Thymus (tissue), 11 donors: ENCODE results near the gene EBLN1. TPM values are rescaled to one million over a fixed set of nuclear protein-coding genes. Genes with fewer than 3 reads are reported as not detected.

Experiments
- DNase-seq, 9 donors: peaks; one replicate each; pipeline ENCODE4 v3.0.0-alpha.2; 2013; ENCODE audit warnings: low spot score in 9 of 9, low read depth in 6 of 9, missing footprints in 1 of 9
- H3K27ac ChIP-seq, 2 donors: one replicate each; pipeline ENCODE4 v1.5.1; 2013; ENCODE audit warnings: control low read depth in 1 of 2, low read depth in 1 of 2, low read length in 1 of 2, mild to moderate bottlenecking in 1 of 2, moderate library complexity in 1 of 2
- H3K27me3 ChIP-seq, 2 donors: one replicate each; pipeline ENCODE4 v1.5.1; 2013; ENCODE audit warnings: low read length in 1 of 2; ENCODE audit not compliant: control insufficient read depth in 2 of 2, insufficient read depth in 1 of 2
- H3K36me3 ChIP-seq, 2 donors: one replicate each; pipeline ENCODE4 v1.5.1; 2013; ENCODE audit warnings: low read length in 1 of 2, mild to moderate bottlenecking in 1 of 2, moderate library complexity in 1 of 2; ENCODE audit not compliant: control insufficient read depth in 2 of 2, insufficient read depth in 2 of 2
- H3K4me1 ChIP-seq, 2 donors: one replicate each; pipeline ENCODE4 v1.5.1; 2013; ENCODE audit warnings: low read length in 2 of 2; ENCODE audit not compliant: control insufficient read depth in 2 of 2, insufficient read depth in 2 of 2
- H3K4me3 ChIP-seq, 2 donors: one replicate each; pipeline ENCODE4 v1.5.1; 2013; ENCODE audit warnings: low read length in 2 of 2, control low read depth in 1 of 2, mild to moderate bottlenecking in 1 of 2
- H3K9me3 ChIP-seq, 2 donors: one replicate each; pipeline ENCODE4 v1.5.1; 2013; ENCODE audit warnings: low read length in 1 of 2, mild to moderate bottlenecking in 1 of 2; ENCODE audit not compliant: control insufficient read depth in 2 of 2, insufficient read depth in 1 of 2
- WGBS: extraction: QIAGEN DNeasy Blood & Tissue Kit; methylation state at CpG from one replicate; pipeline ENCODE4 v1.1.7; 2013; 5-methylcytosine and 5-hydroxymethylcytosine counted together
- polyA plus RNA-seq: library from polyadenylated mRNA; stranded (reverse); fragments of 200-250 nt; gene quantifications from one replicate; pipeline ENCODE4 v1.2.3, GENCODE V29; 2013
- total RNA-seq: library from RNA; stranded (reverse); fragments of 120-200 nt; gene quantifications from one replicate; pipeline ENCODE4 v1.2.4, GENCODE V29; 2013
- donor health status: healthy.

The EBLN1 gene
- total and polyA plus RNA-seq, 2 donors: 0.11 TPM; not detected in 1

GRCh38 chr10:22230158-22230833 lies 12.5 kb upstream of the EBLN1 start:
- Histone ChIP-seq H3K36me3 (no peaks in the 10 kb centered on the region), H3K4me1 (peaks cover 0 to 2% of the 10 kb centered on the region in 2 donors), H3K27ac (peak overlapping the region in 1 of 2 donors; percentile 94), H3K4me3 (peak overlapping the region; percentile 66 to 72), H3K9me3 (no peaks in the 10 kb centered on the region), H3K27me3 (no peaks in the 10 kb centered on the region)
- WGBS: under 1% methylated on average over 20 of the region's 20 CpGs
- DNase-seq: peak in 7 of 9 donors; percentile 42 to 84 (median 59)

GRCh38 chr10:22229802-22230157 lies 12.0 kb upstream of the EBLN1 start:
- Histone ChIP-seq H3K9me3 (no peaks in the 10 kb centered on the region), H3K36me3 (no peaks in the 10 kb centered on the region), H3K27me3 (no peaks in the 10 kb centered on the region), H3K4me1 (peaks cover 0 to 2% of the 10 kb centered on the region in 2 donors), H3K27ac (peak overlapping the region in 1 of 2 donors; percentile 94), H3K4me3 (peak overlapping the region; percentile 66 to 72)
- peak in 2 of 9 donors; percentile 10 to 42 for DNase-seq
- WGBS: 4% methylated on average over 6 of the region's 6 CpGs

GRCh38 chr10:22228943-22229801 lies 11.4 kb upstream of the EBLN1 start:
- Histone ChIP-seq H3K4me3 (peak overlapping the region; percentile 66 to 72), H3K27ac (peak overlapping the region; percentile 91 to 94), H3K9me3 (no peaks in the 10 kb centered on the region), H3K4me1 (peaks cover 0 to 2% of the 10 kb centered on the region in 2 donors), H3K36me3 (no peaks in the 10 kb centered on the region), H3K27me3 (no peaks in the 10 kb centered on the region)
- peak; percentile 64 to 93 (median 80) for DNase-seq
- WGBS: under 1% methylated on average over 65 of the region's 65 CpGs

GRCh38 chr10:22228167-22228938 lies 10.5 kb upstream of the EBLN1 start:
- peak in 1 of 9 donors; percentile 10 for DNase-seq
- H3K4me1 ChIP-seq: peaks cover 0 to 2% of the 10 kb centered on the region in 2 donors
- no peaks in the 10 kb centered on the region for H3K9me3 ChIP-seq
- peak overlapping the region in 1 of 2 donors; percentile 94 for H3K27ac ChIP-seq
- H3K36me3 ChIP-seq: no peaks in the 10 kb centered on the region
- H3K27me3 ChIP-seq: no peaks in the 10 kb centered on the region
- 65% methylated on average over 9 of the region's 9 CpGs for WGBS
- H3K4me3 ChIP-seq: peak overlapping the region; percentile 66 to 72

- Histone ChIP-seq H3K4me3 (no peak overlapping the region), H3K27me3 (no peaks in the 10 kb centered on the region), H3K4me1 (peaks cover 0 to 2% of the 10 kb centered on the region in 2 donors), H3K27ac (no peak overlapping the region), H3K36me3 (no peaks in the 10 kb centered on the region), H3K9me3 (no peaks in the 10 kb centered on the region)
- WGBS: 62% methylated on average over 2 of the region's 2 CpGs
- DNase-seq: no peak
These were observed 8.8 kb upstream of the EBLN1 start for GRCh38 chr10:22226599-22226998.

DNA sequence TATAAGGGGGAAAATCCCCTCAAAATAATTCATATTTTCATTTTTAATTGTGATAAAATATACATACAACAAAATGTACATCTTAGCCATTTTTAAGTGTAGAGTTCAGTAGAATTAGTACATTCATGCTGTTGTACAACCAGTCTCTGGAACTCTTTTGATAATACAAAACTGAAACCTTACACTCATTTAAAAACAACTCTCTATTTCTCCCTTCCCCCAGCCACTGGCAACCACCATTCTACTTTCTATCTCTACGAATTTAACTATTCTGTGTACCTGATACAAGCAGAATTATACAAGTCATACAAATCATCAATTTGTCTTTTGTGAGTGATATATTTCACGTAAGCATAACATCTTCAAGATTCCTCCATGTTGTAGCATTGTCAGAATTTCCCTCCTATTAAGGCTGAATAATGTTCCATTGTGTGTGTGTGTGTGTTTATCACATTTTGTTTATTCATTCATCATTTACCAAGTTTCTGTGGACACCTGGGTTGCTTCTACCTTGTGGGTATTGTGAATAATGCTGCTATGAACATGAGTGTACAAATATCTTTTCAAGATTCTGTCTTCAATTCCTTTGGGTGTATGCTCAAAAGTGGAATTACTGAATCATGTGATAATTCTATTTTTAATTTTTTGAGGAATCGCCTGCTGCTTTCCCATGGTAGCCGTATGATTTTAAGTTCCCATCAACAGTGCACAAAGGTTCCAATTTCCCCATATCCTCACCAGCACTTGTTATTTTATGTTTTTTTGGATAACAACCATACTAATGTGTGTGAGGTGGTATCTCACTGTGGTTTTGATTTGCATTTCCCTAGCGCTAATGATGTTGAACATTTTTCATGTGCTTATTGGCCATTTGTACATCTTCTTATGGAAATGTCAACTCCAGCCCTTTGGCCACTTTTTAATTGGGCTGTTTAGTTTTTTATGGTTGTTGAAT lies 4.7 kb upstream of the EBLN1 start:
- Histone ChIP-seq H3K27ac (no peak overlapping the region), H3K4me3 (no peak overlapping the region), H3K4me1 (no peaks in the 10 kb centered on the region), H3K27me3 (no peaks in the 10 kb centered on the region), H3K36me3 (no peaks in the 10 kb centered on the region), H3K9me3 (no peaks in the 10 kb centered on the region)
- DNase-seq: no peak
- WGBS: 96% methylated on average over 5 of the region's 5 CpGs

- Histone ChIP-seq H3K36me3 (no peaks in the 10 kb centered on the region), H3K27me3 (no peaks in the 10 kb centered on the region), H3K4me1 (no peaks in the 10 kb centered on the region), H3K9me3 (no peaks in the 10 kb centered on the region), H3K27ac (no peak overlapping the region), H3K4me3 (no peak overlapping the region)
- no peak for DNase-seq
- WGBS: 100% methylated on average over 1 of the region's 1 CpG
These were observed 1.5 kb upstream of the EBLN1 start for GRCh38 chr10:22219308-22219707.

GRCh38 chr10:22218448-22218847 lies 633 bp upstream of the EBLN1 start:
- H3K4me1 ChIP-seq: no peaks in the 10 kb centered on the region
- no peak overlapping the region for H3K4me3 ChIP-seq
- DNase-seq: peak in 1 of 9 donors; percentile 4
- H3K36me3 ChIP-seq: no peaks in the 10 kb centered on the region
- 95% methylated on average over 2 of the region's 2 CpGs for WGBS
- H3K27ac ChIP-seq: no peak overlapping the region
- no peaks in the 10 kb centered on the region for H3K27me3 ChIP-seq
- H3K9me3 ChIP-seq: no peaks in the 10 kb centered on the region
